COLO829 (cell line): Measurements from ENCODE around the gene PTTG1IP.

Experiments used
- DNase-seq: peaks from one replicate; pipeline ENCODE4 v3.0.0; 2012; ENCODE audit warnings: low spot score

The PTTG1IP gene

GRCh38 chr21:44801468-44802395 is 71.8 kb downstream of the PTTG1IP start, which contains the start of gene UBE2G2:
UBE2G2 (minus strand) TSS chr21:44801820; CDS start chr21:44801748, 72 bp downstream.
- DNase-seq = peak; percentile 75

GRCh38 chr21:44800971-44801467 is 72.5 kb downstream of the PTTG1IP start:
- DNase-seq = peak; percentile 49

- no peak for DNase-seq
These were observed 73.4 kb downstream of the PTTG1IP start for GRCh38 chr21:44800103-44800502.

GRCh38 chr21:44799646-44800045 is 73.8 kb downstream of the PTTG1IP start:
- DNase-seq = no peak
